H1 (cell line): Measurements from ENCODE around the gene ARPP21. TPM values are rescaled to one million over a fixed set of nuclear protein-coding genes. Genes with fewer than 3 reads are reported as not detected.

Source experiments
- CTCF ChIA-PET: fragments of 300-600 bp; sonication (Branson Sonifier 250); formaldehyde crosslinking; loops from one replicate; lab custom pipeline; 2021; ENCODE audit not compliant: partially characterized antibody; lab: Charles Lee
- POLR2A ChIA-PET: fragments of 300-600 bp; sonication (Branson Sonifier 250); formaldehyde crosslinking; loops from one replicate; lab custom pipeline; 2021; ENCODE audit warnings: inconsistent platforms; ENCODE audit not compliant: partially characterized antibody; lab: Charles Lee
- DNase-seq, 2 experiments: peaks; one replicate each; pipeline versions ENCODE4 v3.0.0 to v3.0.0-alpha.2; 2010 to 2022; ENCODE audit warnings: low spot score in 2 of 2, low read depth in 1 of 2, mixed read lengths in 1 of 2
- FAIRE-seq: peaks from 2 replicates; lab custom pipeline; 2011; peaks lifted over from hg19 to GRCh38; lab: Jason Lieb, UNC
- H2AFZ ChIP-seq: 2 replicates; pipeline ENCODE4 v1.8.1; 2012; ENCODE audit warnings: low read length, inconsistent platforms
- H2AK5ac ChIP-seq: 2 replicates; pipeline ENCODE4 v1.6.1; 2013; ENCODE audit warnings: low read depth, low read length
- H2BK120ac ChIP-seq: replicated peaks from 2 replicates; pipeline ENCODE3; 2013; ENCODE audit warnings: low read depth, low read length, inconsistent platforms
- H2BK12ac ChIP-seq: 2 replicates; pipeline ENCODE4 v1.6.1; 2013; ENCODE audit warnings: low read depth, low read length
- H2BK15ac ChIP-seq: 2 replicates; pipeline ENCODE4 v1.6.1; 2013; ENCODE audit warnings: low read length
- H2BK20ac ChIP-seq: 2 replicates; pipeline ENCODE4 v1.6.1; 2013; ENCODE audit warnings: low read length
- H2BK5ac ChIP-seq: 2 replicates; pipeline ENCODE4 v1.6.1; 2013; ENCODE audit warnings: low read depth, low read length
- H3K14ac ChIP-seq: 2 replicates; pipeline ENCODE4 v1.6.1; 2013; ENCODE audit warnings: inconsistent platforms; ENCODE audit not compliant: insufficient read length
- H3K18ac ChIP-seq: 2 replicates; pipeline ENCODE4 v1.6.1; 2013; ENCODE audit warnings: low read length; ENCODE audit errors: extremely low read depth
- H3K23ac ChIP-seq: 2 replicates; pipeline ENCODE4 v1.6.1; 2013; ENCODE audit warnings: inconsistent platforms; ENCODE audit not compliant: insufficient read length
- H3K23me2 ChIP-seq: 2 replicates; pipeline ENCODE4 v1.6.1; 2013; ENCODE audit warnings: low read depth, low read length
- H3K27ac ChIP-seq: 2 replicates; pipeline ENCODE4 v1.6.1; 2011; ENCODE audit warnings: low read depth, low read length, inconsistent platforms
- H3K27me3 ChIP-seq, 4 experiments: replicated peaks in 1 of 4; 1 replicate in 1 of 4; 2 replicates in 3 of 4; pipeline versions ENCODE4 v1.6.1 to v1.8.1; 2011 to 2013; ENCODE audit warnings: low read length in 3 of 4, mild to moderate bottlenecking in 3 of 4, inconsistent platforms in 2 of 4, mixed read lengths in 2 of 4, moderate library complexity in 1 of 4; ENCODE audit not compliant: control insufficient read depth in 3 of 4, insufficient read depth in 3 of 4; ENCODE audit errors: extremely low read depth in 1 of 4
- H3K36me3 ChIP-seq, 4 experiments: 2 replicates each; pipeline versions ENCODE4 v1.6.1 to v1.8.1; 2011 to 2013; ENCODE audit warnings: mild to moderate bottlenecking in 4 of 4, low read length in 3 of 4, moderate library complexity in 2 of 4, control low read depth in 1 of 4, inconsistent platforms in 1 of 4; ENCODE audit not compliant: insufficient read depth in 4 of 4, control insufficient read depth in 2 of 4
- H3K4ac ChIP-seq: replicated peaks from 2 replicates; pipeline ENCODE3; 2013; ENCODE audit warnings: low read length, low read depth, mixed read lengths, inconsistent platforms; ENCODE audit not compliant: insufficient read length
- H3K4me1 ChIP-seq, 4 experiments: replicated peaks in 1 of 4; 1 replicate in 1 of 4; 2 replicates in 3 of 4; pipeline versions ENCODE4 v1.6.1 to v1.8.1; 2011 to 2013; ENCODE audit warnings: low read length in 3 of 4, inconsistent platforms in 2 of 4, mixed read lengths in 1 of 4; ENCODE audit not compliant: insufficient read depth in 4 of 4, control insufficient read depth in 3 of 4
- H3K4me2 ChIP-seq, 2 experiments: 2 replicates each; pipeline versions ENCODE4 v1.6.1 to v1.8.1; 2011 to 2013; ENCODE audit warnings: low read depth in 2 of 2, low read length in 2 of 2, control low read depth in 1 of 2, inconsistent platforms in 1 of 2, mild to moderate bottlenecking in 1 of 2; ENCODE audit not compliant: insufficient read depth in 1 of 2
- H3K4me3 ChIP-seq, 4 experiments: fragments of 200-600, 300-600 bp in 1 of 4; sonication (generic), shearing (Covaris generic), sonication (Bioruptor Twin) in 1 of 4; 2 replicates each; pipeline versions ENCODE4 v1.5.1 to v1.8.1; 2011 to 2016; ENCODE audit warnings: low read length in 4 of 4, low read depth in 3 of 4, control low read depth in 2 of 4, inconsistent platforms in 2 of 4, mild to moderate bottlenecking in 2 of 4, mixed read lengths in 1 of 4, moderate library complexity in 1 of 4; ENCODE audit not compliant: insufficient read depth in 2 of 4; ENCODE audit errors: extremely low read depth in 1 of 4
- H3K56ac ChIP-seq: replicated peaks from 2 replicates; pipeline ENCODE3; 2013; ENCODE audit warnings: low read depth, mild to moderate bottlenecking, mixed read lengths, low read length, inconsistent platforms; ENCODE audit not compliant: insufficient read length
- H3K79me1 ChIP-seq: 2 replicates; pipeline ENCODE4 v1.6.1; 2013; ENCODE audit warnings: low read depth, low read length, control low read depth
- H3K79me2 ChIP-seq, 2 experiments: 2 replicates each; pipeline versions ENCODE4 v1.6.1 to v1.8.1; 2012 to 2013; ENCODE audit warnings: low read length in 2 of 2, mild to moderate bottlenecking in 2 of 2, inconsistent platforms in 1 of 2; ENCODE audit not compliant: insufficient read depth in 2 of 2, control insufficient read depth in 1 of 2
- H3K9ac ChIP-seq, 4 experiments: replicated peaks in 1 of 4; 1 replicate in 1 of 4; 2 replicates in 3 of 4; pipeline versions ENCODE4 v1.6.1 to v1.8.1; 2011 to 2013; ENCODE audit warnings: low read depth in 3 of 4, low read length in 3 of 4, control low read depth in 2 of 4, mild to moderate bottlenecking in 2 of 4, moderate library complexity in 2 of 4, inconsistent platforms in 1 of 4; ENCODE audit errors: extremely low read depth in 1 of 4
- H3K9me3 ChIP-seq, 2 experiments: 2 replicates each; pipeline versions ENCODE4 v1.6.1 to v1.8.1; 2012 to 2013; ENCODE audit warnings: mild to moderate bottlenecking in 2 of 2, moderate library complexity in 2 of 2, control low read depth in 1 of 2, inconsistent platforms in 1 of 2, low read depth in 1 of 2, low read length in 1 of 2, mixed read lengths in 1 of 2; ENCODE audit not compliant: insufficient read depth in 2 of 2
- H4K20me1 ChIP-seq, 2 experiments: replicated peaks in 1 of 2; 2 replicates each; pipeline versions ENCODE3 to v1.8.1; 2011 to 2013; ENCODE audit warnings: inconsistent platforms in 2 of 2, low read length in 2 of 2, mild to moderate bottlenecking in 1 of 2; ENCODE audit not compliant: insufficient read depth in 2 of 2, control insufficient read depth in 1 of 2
- H4K5ac ChIP-seq: 2 replicates; pipeline ENCODE4 v1.6.1; 2013; ENCODE audit warnings: low read length, low read depth, mixed read lengths, inconsistent platforms; ENCODE audit not compliant: insufficient read length
- H4K8ac ChIP-seq: 2 replicates; pipeline ENCODE4 v1.8.0; 2013; ENCODE audit warnings: mild to moderate bottlenecking, moderate library complexity, low read length, inconsistent platforms; ENCODE audit not compliant: insufficient read depth; ENCODE audit errors: extremely low read depth
- H4K91ac ChIP-seq: replicated peaks from 2 replicates; pipeline ENCODE3; 2013; ENCODE audit warnings: low read length, mixed read lengths, inconsistent platforms; ENCODE audit not compliant: insufficient read length
- TAF1 ChIP-seq: IDR thresholded peaks from 2 replicates; pipeline ENCODE4 v1.6.1; 2011; ENCODE audit warnings: mild to moderate bottlenecking, low read depth, low read length
- WGBS, 2 experiments: shearing (Covaris generic) in 1 of 2; methylation state at CpG; one replicate each; pipeline versions ENCODE4 v1.1.6 to v1.1.7; 2013 to 2015; ENCODE audit warnings: low lambda C conversion rate in 2 of 2, mixed read lengths in 2 of 2, inconsistent platforms in 1 of 2, low coverage in 1 of 2, missing lambda C conversion rate in 1 of 2; ENCODE audit not compliant: insufficient replicate concordance in 2 of 2, insufficient coverage in 1 of 2, insufficient read length in 1 of 2; ENCODE audit errors: extremely low coverage in 1 of 2, missing lambda C conversion rate in 1 of 2; 5-methylcytosine and 5-hydroxymethylcytosine counted together
- polyA plus RNA-seq, 7 experiments: library from polyadenylated mRNA; depleted of rRNA in 3 of 7; stranded (reverse) in 5 of 7; unstranded in 2 of 7; fragments of >200 nt in 5 of 7; fragments of 200-250 nt in 2 of 7; gene quantifications; 1 replicate in 5 of 7; 2 replicates in 1 of 7; 4 replicates in 1 of 7; pipeline versions ENCODE4 v1.2.1 to v1.2.3, GENCODE V29; 2011 to 2013; ENCODE audit warnings: missing spikeins in 2 of 7, mixed read lengths in 2 of 7
- total RNA-seq: library from RNA; stranded (reverse); fragmentation: NEBNext Ultra II Directional; extraction: Animal tissue kit (Norgen Biotek cat#: 25700); gene quantifications from 2 replicates; pipeline ENCODE4 v1.2.1, GENCODE V29; 2021

ARPP21 gene
- total and polyA plus RNA-seq, 2 of the 8 experiments (the other 6 are each of a cell fraction or from before 2014, with no cell fraction given): not detected

GRCh38 chr3:35761311-35761710 is 122.0 kb downstream of the ARPP21 start:
- Histone ChIP-seq H3K14ac (no peak overlapping the region), H3K79me2 (no peaks in the 10 kb centered on the region), H3K9ac (no peak overlapping the region), H2BK15ac (no peak overlapping the region), H4K91ac (no peak overlapping the region), H3K56ac (no peak overlapping the region), H3K27ac (no peak overlapping the region), H4K20me1 (no peaks in the 10 kb centered on the region), H4K5ac (no peak overlapping the region), H4K8ac (no peak overlapping the region), H3K36me3 (no peaks in the 10 kb centered on the region), H3K23me2 (no peaks in the 10 kb centered on the region), H3K18ac (no peak overlapping the region), H3K4me2 (no peak overlapping the region), H2AK5ac (no peak overlapping the region), H2BK120ac (no peak overlapping the region), H2BK20ac (no peak overlapping the region), H3K79me1 (no peaks in the 10 kb centered on the region), H2AFZ (no peak overlapping the region), H3K4me3 (no peak overlapping the region), H3K23ac (no peak overlapping the region), H3K27me3 (no peaks in the 10 kb centered on the region), H3K9me3 (no peaks in the 10 kb centered on the region), H2BK12ac (no peak overlapping the region), H3K4me1 (peaks cover 0 to 6% (median 2%) of the 10 kb centered on the region in 4 experiments; a peak in 2 of 7 replicates), H2BK5ac (no peak overlapping the region), H3K4ac (no peak overlapping the region)
- POLR2A ChIA-PET: no interaction called here
- DNase-seq: no peak
- whole genome bisulfite sequencing, 2 experiments: 100% methylated on average over 1 of the region's 1 CpG; no CpG with 5 or more reads in 1 of the 2 experiments
- FAIRE-seq: no peak
- CTCF ChIA-PET: interaction anchor here (0.7 kb wide), 2 partner anchors 12 to 965 kb away, joined by 3 read pairs; no protein-coding TSS in a partner anchor
- TF ChIP-seq TAF1: no peak
